Lung (tissue), 12 donors: ENCODE data around the gene KIFAP3. TPM values are rescaled to one million over a fixed set of nuclear protein-coding genes. Genes with fewer than 3 reads are reported as not detected.
"Not testable (repeated sequence)": the region's sequence is repeated elsewhere in the genome, so short reads cannot be mapped to it uniquely, and the experiment has no call there.

Experiments used
- ATAC-seq: fragments of 200-7000 bp; cut with Tn5 transposase; one replicate; pipeline ENCODE4 v1.9.1; 2020; ENCODE audit warnings: moderate number of reproducible peaks; ENCODE audit not compliant: insufficient read depth, low FRiP score
- DNase-seq, 3 donors: peaks; one replicate each; pipeline ENCODE4 v3.0.0-alpha.2; 2013 to 2017
- H3K27ac ChIP-seq, 2 donors: one replicate each; pipeline ENCODE4 v1.5.1; 2013; ENCODE audit warnings: mild to moderate bottlenecking in 2 of 2, moderate library complexity in 2 of 2, control low read depth in 1 of 2, inconsistent platforms in 1 of 2, low read depth in 1 of 2, low read length in 1 of 2
- H3K27me3 ChIP-seq, 3 donors: one replicate each; pipeline ENCODE4 v1.5.1; 2013; ENCODE audit warnings: low read length in 2 of 3; ENCODE audit not compliant: control insufficient read depth in 3 of 3, insufficient read depth in 3 of 3
- H3K36me3 ChIP-seq, 4 donors: one replicate each; pipeline ENCODE4 v1.5.1; 2013; ENCODE audit warnings: low read length in 4 of 4, mild to moderate bottlenecking in 1 of 4, moderate library complexity in 1 of 4; ENCODE audit not compliant: control insufficient read depth in 4 of 4, insufficient read depth in 4 of 4
- H3K4me1 ChIP-seq, 5 donors: one replicate each; pipeline ENCODE4 v1.5.1; 2013; ENCODE audit warnings: low read length in 5 of 5, mild to moderate bottlenecking in 2 of 5, moderate library complexity in 1 of 5; ENCODE audit not compliant: control insufficient read depth in 5 of 5, insufficient read depth in 5 of 5
- H3K4me3 ChIP-seq: one replicate; pipeline ENCODE4 v1.5.1; 2013; ENCODE audit warnings: mild to moderate bottlenecking, control low read depth, moderate library complexity
- H3K9ac ChIP-seq, 2 donors: one replicate each; pipeline ENCODE4 v1.5.1; 2013; ENCODE audit warnings: low read length in 2 of 2, control low read depth in 1 of 2; ENCODE audit not compliant: insufficient read depth in 1 of 2
- H3K9me3 ChIP-seq, 4 donors: one replicate each; pipeline ENCODE4 v1.5.1; 2013; ENCODE audit warnings: low read length in 3 of 4, mild to moderate bottlenecking in 1 of 4, moderate library complexity in 1 of 4; ENCODE audit not compliant: control insufficient read depth in 4 of 4, insufficient read depth in 3 of 4
- CTCF ChIP-seq: IDR thresholded peaks from 2 replicates; pipeline ENCODE4 v1.5.1; 2012; ENCODE audit warnings: mild to moderate bottlenecking; ENCODE audit errors: control extremely low read depth, extremely low read depth
- WGBS, 2 donors: extraction: QIAGEN DNeasy Blood & Tissue Kit; methylation state at CpG; one replicate each; pipeline ENCODE4 v1.1.7; 2013; 5-methylcytosine and 5-hydroxymethylcytosine counted together
- polyA plus RNA-seq, 2 donors: library from polyadenylated mRNA; stranded (reverse); fragments of 200-250 nt; gene quantifications; one replicate each; pipeline ENCODE4 v1.2.1, GENCODE V29; 2013
- total RNA-seq, 2 donors: library from RNA; depleted of rRNA in 1 of 2; stranded (reverse); fragments of >200 nt in 1 of 2; gene quantifications; one replicate each; pipeline ENCODE4 v1.2.1, GENCODE V29; 2014 to 2021
- donor health status: control.
- donor health status: control.
- donor health status: Bipolar disorder and iron deficiency.
- donor health status: healthy.
- donor health status: DM: yes; HTN: yes; CAD: no.

The KIFAP3 gene
- total and polyA plus RNA-seq, 4 donors = 11.5 to 48.4 (median 17.3) TPM

GRCh38 chr1:170064821-170065220 is 9.7 kb downstream of the KIFAP3 start:
- H3K36me3 ChIP-seq = no peaks in the 10 kb centered on the region
- 88 to 96% methylated on average over 1 of the region's 1 CpG for WGBS, 2 donors
- H3K9me3 ChIP-seq = no peaks in the 10 kb centered on the region
- TF ChIP-seq CTCF = no peak
- H3K27ac ChIP-seq = no peak overlapping the region
- H3K27me3 ChIP-seq = no peaks in the 10 kb centered on the region
- H3K9ac ChIP-seq = no peak overlapping the region
- ATAC-seq (no peak), DNase-seq (no peak)
- H3K4me1 ChIP-seq = peaks cover 0 to 18% (median 0%) of the 10 kb centered on the region in 5 donors
- no peak overlapping the region for H3K4me3 ChIP-seq

DNA sequence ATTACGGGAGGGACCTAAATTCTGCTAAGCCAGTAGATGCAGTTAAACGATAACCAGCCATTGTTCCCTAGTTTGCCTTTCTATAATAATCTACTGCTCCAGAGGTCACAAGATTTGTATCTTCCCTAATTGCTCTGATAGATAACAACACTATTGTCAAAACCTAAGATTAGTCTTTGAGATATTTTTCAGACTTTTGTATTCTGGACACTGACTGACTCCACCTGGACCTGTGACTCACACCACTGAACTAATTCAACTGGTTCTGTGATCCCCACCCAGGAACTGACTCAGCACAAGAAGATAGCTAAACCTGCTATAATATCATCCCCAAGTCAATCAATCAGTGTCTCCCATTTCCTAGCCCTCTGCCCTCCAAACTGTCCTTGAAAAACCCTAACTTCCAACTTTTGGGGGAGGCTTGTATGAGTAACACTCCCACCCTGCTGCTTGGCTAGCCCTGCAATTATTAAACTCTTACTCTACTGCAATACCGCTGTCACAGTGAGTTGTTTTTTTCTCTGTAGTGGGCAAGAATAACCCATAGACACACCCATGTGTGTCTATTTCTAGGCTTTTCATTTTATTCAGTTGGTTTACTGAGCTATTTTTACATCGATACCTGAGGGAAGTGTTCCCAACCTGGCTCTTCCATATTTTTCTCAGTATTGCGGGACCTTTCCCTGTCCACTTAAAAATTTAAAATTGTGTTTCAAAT is 11.2 kb downstream of the KIFAP3 start:
- no peak for TF ChIP-seq CTCF
- no peaks in the 10 kb centered on the region for H3K36me3 ChIP-seq
- H3K4me1 ChIP-seq = peaks cover 0 to 18% (median 0%) of the 10 kb centered on the region in 5 donors
- no peaks in the 10 kb centered on the region for H3K9me3 ChIP-seq
- no peaks in the 10 kb centered on the region for H3K27me3 ChIP-seq
- WGBS, 2 donors = 90 to 94% methylated on average over 5 of the region's 5 CpGs
- no peak overlapping the region for H3K27ac ChIP-seq
- no peak overlapping the region for H3K9ac ChIP-seq
- ATAC-seq (no peak), DNase-seq (no peak)
- no peak overlapping the region for H3K4me3 ChIP-seq

GRCh38 chr1:170061676-170062075 is 12.8 kb downstream of the KIFAP3 start:
- not testable (repeated sequence) for ATAC-seq, H3K9ac ChIP-seq, H3K36me3 ChIP-seq, H3K27me3 ChIP-seq, H3K4me3 ChIP-seq, H3K27ac ChIP-seq, DNase-seq, H3K9me3 ChIP-seq, H3K4me1 ChIP-seq
- 90 to 98% methylated on average over 4 of the region's 4 CpGs for WGBS, 2 donors

- not testable (repeated sequence) for H3K9me3 ChIP-seq, H3K27ac ChIP-seq, H3K9ac ChIP-seq, H3K4me1 ChIP-seq, ATAC-seq, H3K4me3 ChIP-seq, H3K27me3 ChIP-seq, DNase-seq, H3K36me3 ChIP-seq
- WGBS, 2 donors = 46 to 51% methylated on average over 2 to 3 of the region's 3 CpGs
These were observed 14.4 kb downstream of the KIFAP3 start for GRCh38 chr1:170060015-170060520.
